Neuronal stem cell (in vitro differentiated cells): ENCODE data around the gene NECTIN1.

Experiments
- DNase-seq: peaks from one replicate; pipeline ENCODE4 v3.0.0-alpha.2; 2013; ENCODE audit warnings: low spot score
- H2AFZ ChIP-seq: one replicate; pipeline ENCODE4 v1.6.1; 2013; ENCODE audit warnings: mild to moderate bottlenecking, low read length, inconsistent platforms
- H2AK5ac ChIP-seq: 2 replicates; pipeline ENCODE4 v1.6.1; 2013; ENCODE audit warnings: low read depth, mild to moderate bottlenecking, inconsistent platforms, low read length, moderate library complexity, mixed read lengths
- H2BK120ac ChIP-seq: 2 replicates; pipeline ENCODE4 v1.6.1; 2013; ENCODE audit warnings: low read depth, mild to moderate bottlenecking, inconsistent platforms, low read length, moderate library complexity, mixed read lengths
- H2BK12ac ChIP-seq: one replicate; pipeline ENCODE4 v1.6.1; 2013; ENCODE audit warnings: low read length, inconsistent platforms
- H2BK15ac ChIP-seq: 2 replicates; pipeline ENCODE4 v1.6.1; 2013; ENCODE audit warnings: mild to moderate bottlenecking, low read length, inconsistent platforms, mixed read lengths
- H2BK5ac ChIP-seq: one replicate; pipeline ENCODE4 v1.6.1; 2013; ENCODE audit warnings: inconsistent platforms, mild to moderate bottlenecking, low read length, moderate library complexity
- H3K14ac ChIP-seq: one replicate; pipeline ENCODE4 v1.6.1; 2013; ENCODE audit warnings: low read length, inconsistent platforms
- H3K18ac ChIP-seq: 2 replicates; pipeline ENCODE4 v1.6.1; 2013; ENCODE audit warnings: low read length, inconsistent platforms
- H3K23ac ChIP-seq: 2 replicates; pipeline ENCODE4 v1.6.1; 2013; ENCODE audit warnings: low read depth, mild to moderate bottlenecking, mixed read lengths, low read length, inconsistent platforms; ENCODE audit not compliant: poor library complexity
- H3K27ac ChIP-seq: replicated peaks from 3 replicates; pipeline ENCODE4 v1.5.1; 2013; ENCODE audit warnings: low read length, inconsistent platforms
- H3K27me3 ChIP-seq, 3 experiments: 2 replicates each; pipeline ENCODE4 v1.6.1; 2013; ENCODE audit warnings: low read length in 3 of 3, mild to moderate bottlenecking in 2 of 3, inconsistent platforms in 1 of 3, low read depth in 1 of 3, mixed read lengths in 1 of 3, moderate library complexity in 1 of 3; ENCODE audit not compliant: control insufficient read depth in 3 of 3, insufficient read depth in 3 of 3
- H3K36me3 ChIP-seq, 2 donors: replicated peaks in 1 of 2; 2 replicates each; pipeline ENCODE4 v1.6.1; 2013; ENCODE audit warnings: low read length in 2 of 2; ENCODE audit not compliant: control insufficient read depth in 2 of 2, insufficient read depth in 2 of 2
- H3K4ac ChIP-seq: 2 replicates; pipeline ENCODE4 v1.6.1; 2013; ENCODE audit warnings: inconsistent platforms, mild to moderate bottlenecking, low read length, moderate library complexity
- H3K4me1 ChIP-seq, 2 donors: 1 replicate in 1 of 2; 2 replicates in 1 of 2; pipeline ENCODE4 v1.6.1; 2013; ENCODE audit warnings: low read length in 2 of 2, low read depth in 1 of 2; ENCODE audit not compliant: control insufficient read depth in 2 of 2, insufficient read depth in 1 of 2
- H3K4me2 ChIP-seq: one replicate; pipeline ENCODE4 v1.6.1; 2013; ENCODE audit warnings: mild to moderate bottlenecking, low read length, inconsistent platforms; ENCODE audit not compliant: insufficient read depth, poor library complexity, severe bottlenecking
- H3K4me3 ChIP-seq, 2 donors: 2 replicates each; pipeline ENCODE4 v1.5.1; 2013; ENCODE audit warnings: low read length in 2 of 2, mild to moderate bottlenecking in 2 of 2, inconsistent platforms in 1 of 2, moderate library complexity in 1 of 2
- H3K79me1 ChIP-seq: one replicate; pipeline ENCODE4 v1.6.1; 2013; ENCODE audit warnings: low read depth, mild to moderate bottlenecking, inconsistent platforms, low read length, moderate library complexity
- H3K9ac ChIP-seq: one replicate; pipeline ENCODE4 v1.6.1; 2013; ENCODE audit warnings: mild to moderate bottlenecking, low read depth, low read length, inconsistent platforms; ENCODE audit not compliant: poor library complexity
- H3K9me3 ChIP-seq, 2 donors: replicated peaks in 1 of 2; 2 replicates each; pipeline versions ENCODE3 to v1.6.1; 2013; ENCODE audit warnings: low read length in 2 of 2, mild to moderate bottlenecking in 2 of 2, inconsistent platforms in 1 of 2, low read depth in 1 of 2, mixed read lengths in 1 of 2, moderate library complexity in 1 of 2; ENCODE audit not compliant: control insufficient read depth in 2 of 2, insufficient read depth in 1 of 2
- H4K8ac ChIP-seq: one replicate; pipeline ENCODE4 v1.6.1; 2013; ENCODE audit warnings: low read depth, mild to moderate bottlenecking, inconsistent platforms, low read length, moderate library complexity
- H4K91ac ChIP-seq: one replicate; pipeline ENCODE4 v1.6.1; 2013; ENCODE audit warnings: low read length, low read depth, mild to moderate bottlenecking, inconsistent platforms; ENCODE audit not compliant: poor library complexity
- WGBS, 2 donors: extraction: QIAGEN DNeasy Blood & Tissue Kit; methylation state at CpG; one replicate each; pipeline ENCODE4 v1.1.7; 2013; ENCODE audit warnings: missing lambda C conversion rate in 2 of 2, mixed read lengths in 1 of 2; ENCODE audit not compliant: insufficient read length in 2 of 2, insufficient replicate concordance in 1 of 2; ENCODE audit errors: extremely low coverage in 2 of 2; 5-methylcytosine and 5-hydroxymethylcytosine counted together

Gene NECTIN1

GRCh38 chr11:119706887-119707286 is 22.1 kb downstream of the NECTIN1 start:
- no CpG with 5 or more reads among the region's 2 CpGs for WGBS, 2 donors

DNA sequence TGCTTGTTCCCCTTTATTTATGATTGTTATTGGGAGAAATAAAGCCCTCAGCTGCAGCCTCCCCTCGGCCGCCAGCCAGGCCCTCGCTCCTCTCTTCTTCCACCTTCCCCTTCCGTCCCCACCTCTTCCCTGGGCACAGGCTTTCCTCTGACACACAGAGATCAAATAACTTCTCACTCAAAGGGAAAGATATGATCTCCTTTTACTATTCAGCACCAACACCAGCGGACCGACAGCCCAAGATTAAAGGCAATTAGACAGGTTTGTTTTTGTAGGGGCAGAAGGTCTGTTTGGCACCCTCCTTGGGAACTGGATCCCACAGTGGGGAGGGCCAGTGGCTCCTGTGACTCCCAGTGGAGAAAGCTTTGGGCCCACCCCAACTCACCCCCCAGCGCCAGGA is 23.0 kb downstream of the NECTIN1 start:
- Histone ChIP-seq H3K4me2 (no peak overlapping the region), H3K4ac (no peak overlapping the region), H4K91ac (no peak overlapping the region), H3K27ac (no peak overlapping the region), H2BK120ac (no peak overlapping the region), H3K23ac (no peak overlapping the region), H3K27me3 (no peaks in the 10 kb centered on the region), H3K14ac (no peak overlapping the region), H2BK5ac (no peak overlapping the region), H2AFZ (no peak overlapping the region), H2AK5ac (no peak overlapping the region), H2BK15ac (no peak overlapping the region), H3K9me3 (no peaks in the 10 kb centered on the region), H3K18ac (no peak overlapping the region), H3K36me3 (peaks cover 0 to 3% of the 10 kb centered on the region in 2 donors), H4K8ac (no peak overlapping the region), H2BK12ac (no peak overlapping the region), H3K4me1 (peaks cover 22 to 26% of the 10 kb centered on the region in 2 donors), H3K79me1 (peaks cover 24% of the 10 kb centered on the region), H3K4me3 (no peak overlapping the region), H3K9ac (no peak overlapping the region)
- DNase-seq, result no peak
- no CpG with 5 or more reads among the region's 7 CpGs for WGBS, 2 donors

More at GRCh38 chr11:119706887-119707286, 22.1 kb downstream of the NECTIN1 start:
- Histone ChIP-seq H3K4ac (no peak overlapping the region), H3K9me3 (no peaks in the 10 kb centered on the region), H4K8ac (no peak overlapping the region), H2BK15ac (no peak overlapping the region), H2AFZ (no peak overlapping the region), H3K4me1 (peaks cover 20 to 26% of the 10 kb centered on the region in 2 donors), H3K23ac (no peak overlapping the region), H3K14ac (no peak overlapping the region), H3K36me3 (peaks cover 0 to 3% of the 10 kb centered on the region in 2 donors), H2BK5ac (no peak overlapping the region), H3K27ac (no peak overlapping the region), H3K18ac (peak overlapping the region; percentile 62), H3K9ac (no peak overlapping the region), H3K27me3 (no peaks in the 10 kb centered on the region), H3K4me2 (no peak overlapping the region), H2BK120ac (no peak overlapping the region), H3K4me3 (no peak overlapping the region), H2AK5ac (peak overlapping the region; percentile 67), H4K91ac (no peak overlapping the region), H3K79me1 (peaks cover 24% of the 10 kb centered on the region), H2BK12ac (peak overlapping the region; percentile 16)
- DNase-seq, result no peak

DNA sequence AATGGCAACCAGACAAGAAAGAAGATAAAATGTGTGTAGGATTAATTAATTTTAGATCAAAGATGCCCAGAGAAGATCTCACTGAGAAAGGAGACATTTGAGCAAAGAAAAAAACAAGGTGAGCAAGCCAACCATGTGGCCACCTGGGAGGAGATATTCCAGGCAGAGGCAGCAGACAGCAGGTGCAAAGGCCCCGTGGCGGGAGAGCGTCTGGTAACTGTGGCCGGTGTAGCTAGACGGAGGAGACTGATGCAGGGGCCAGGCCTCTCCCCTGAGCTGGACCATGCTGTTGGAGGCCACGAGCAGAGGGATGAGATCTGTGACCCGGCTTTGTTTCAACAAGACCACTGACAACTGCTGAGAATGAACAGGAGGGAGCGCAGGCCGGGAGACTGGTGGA is 23.6 kb downstream of the NECTIN1 start:
- WGBS, 2 donors, result no CpG with 5 or more reads among the region's 9 CpGs
- DNase-seq, result no peak
- H3K4ac ChIP-seq, result no peak overlapping the region
- H3K23ac ChIP-seq, result no peak overlapping the region
- H2BK15ac ChIP-seq, result no peak overlapping the region
- no peak overlapping the region for H2BK120ac ChIP-seq
- H3K36me3 ChIP-seq, result peaks cover 0 to 3% of the 10 kb centered on the region in 2 donors
- peak overlapping the region; percentile 57 for H2AK5ac ChIP-seq
- no peak overlapping the region for H3K4me3 ChIP-seq
- no peak overlapping the region for H3K14ac ChIP-seq
- peaks cover 19 to 23% of the 10 kb centered on the region in 2 donors for H3K4me1 ChIP-seq
- no peak overlapping the region for H3K27ac ChIP-seq
- no peak overlapping the region for H4K91ac ChIP-seq
- no peak overlapping the region for H2BK5ac ChIP-seq
- H3K9me3 ChIP-seq, result no peaks in the 10 kb centered on the region
- peaks cover 28% of the 10 kb centered on the region for H3K79me1 ChIP-seq
- no peak overlapping the region for H3K9ac ChIP-seq
- H4K8ac ChIP-seq, result no peak overlapping the region
- H2BK12ac ChIP-seq, result no peak overlapping the region
- no peak overlapping the region for H3K18ac ChIP-seq
- no peak overlapping the region for H2AFZ ChIP-seq
- no peaks in the 10 kb centered on the region for H3K27me3 ChIP-seq
- H3K4me2 ChIP-seq, result no peak overlapping the region

GRCh38 chr11:119704849-119705248 is 24.2 kb downstream of the NECTIN1 start:
- Histone ChIP-seq H3K27me3 (no peaks in the 10 kb centered on the region), H3K9ac (no peak overlapping the region), H3K14ac (no peak overlapping the region), H4K8ac (no peak overlapping the region), H2BK120ac (no peak overlapping the region), H2BK5ac (no peak overlapping the region), H2AFZ (no peak overlapping the region), H3K18ac (no peak overlapping the region), H2BK15ac (no peak overlapping the region), H3K4me3 (no peak overlapping the region), H3K23ac (no peak overlapping the region), H3K79me1 (peaks cover 28% of the 10 kb centered on the region), H3K9me3 (no peaks in the 10 kb centered on the region), H3K4ac (no peak overlapping the region), H2BK12ac (no peak overlapping the region), H2AK5ac (no peak overlapping the region), H4K91ac (no peak overlapping the region), H3K4me2 (no peak overlapping the region), H3K27ac (no peak overlapping the region), H3K4me1 (peaks cover 14 to 17% of the 10 kb centered on the region in 2 donors), H3K36me3 (peaks cover 0 to 3% of the 10 kb centered on the region in 2 donors)
- WGBS, 2 donors, result no CpG with 5 or more reads among the region's 2 CpGs
- DNase-seq, result no peak
